ENCODE measurements around the gene ZNF664. TPM values are rescaled to one million over a fixed set of nuclear protein-coding genes. Genes with fewer than 3 reads are reported as not detected.
A peak's percentile ranks its signal among the peaks of the same experiment; 100 is the strongest.

The ZNF664 gene
- total and polyA plus RNA-seq, 2 of the 13 experiments (the other 11 are each of a cell fraction or from before 2014, with no cell fraction given) = 43.9 to 56.5 TPM

DNA sequence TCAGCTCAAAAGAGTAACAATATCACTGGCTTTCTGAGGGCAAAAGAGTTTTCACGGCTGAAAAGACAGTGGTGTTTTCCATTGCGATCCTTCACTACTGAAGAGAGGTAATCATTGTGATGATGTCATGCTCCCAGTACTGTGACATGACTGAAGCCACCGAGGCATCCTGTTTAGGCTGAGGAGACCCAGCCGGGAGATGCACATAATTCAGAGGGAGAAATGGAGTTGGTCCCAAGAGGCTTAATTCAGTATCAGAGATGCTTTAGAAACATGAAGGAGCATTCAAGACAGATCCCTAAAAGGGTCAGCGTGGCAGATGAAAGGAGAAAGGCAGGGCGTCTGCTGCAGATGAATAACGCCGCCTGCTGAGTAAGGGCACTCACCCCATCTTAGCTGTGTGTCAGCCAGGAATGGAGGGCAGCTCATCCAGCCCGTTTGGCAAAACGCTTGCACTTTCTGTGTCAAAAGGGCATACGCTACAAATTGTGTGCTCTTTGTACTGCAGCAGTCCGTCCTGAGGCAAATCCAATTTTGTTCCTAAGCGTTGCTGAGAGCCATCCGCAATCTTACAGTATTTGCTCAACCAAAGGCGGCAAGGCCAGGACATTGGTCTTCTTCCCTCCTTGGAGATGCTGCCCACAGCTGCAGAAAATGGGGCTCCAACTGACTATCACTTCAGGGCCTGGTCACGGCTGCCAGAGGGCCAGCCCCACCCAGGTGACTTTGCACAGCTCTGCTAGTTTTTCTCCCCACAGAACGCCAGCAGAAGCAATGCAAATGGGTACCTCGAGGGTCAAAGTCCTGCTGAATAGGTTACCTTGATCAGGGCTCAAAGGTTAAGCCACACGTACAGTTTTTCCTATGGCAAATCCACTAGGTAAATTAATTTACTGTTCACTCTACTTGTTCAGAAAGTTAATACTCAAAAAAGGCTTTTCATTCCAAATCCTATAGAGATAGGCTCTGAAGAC, 23.9 kb upstream of the ZNF664 start (continued):
- TF ChIP-seq GZF1 (CRISPR knock-in tag; IDR thresholded peaks at IDR 0.05) = no peak
- TF ChIP-seq MED1 (CRISPR knock-in tag; IDR thresholded peaks at IDR 0.05) = 0 out of 2 replicates have a peak, but pooled peaks have one; percentile 19
- no peak for TF ChIP-seq REXO4 (CRISPR knock-in tag; IDR thresholded peaks at IDR 0.05; ENCODE audit: borderline replicate concordance)
- no peak for TF ChIP-seq JUN (CRISPR knock-in tag; IDR thresholded peaks at IDR 0.05)
- TF ChIP-seq SRF (IDR thresholded peaks at IDR 0.05; ENCODE audit: low read depth, low read length) = no peak
- no peak for TF ChIP-seq SNAI1 (CRISPR knock-in tag; IDR thresholded peaks at IDR 0.05; ENCODE audit: borderline replicate concordance)
- TF ChIP-seq ZNF713 (CRISPR knock-in tag; IDR thresholded peaks at IDR 0.05) = peak; percentile 72; the same call in 1 of the 2 replicates
- TF ChIP-seq, protein P1, sequence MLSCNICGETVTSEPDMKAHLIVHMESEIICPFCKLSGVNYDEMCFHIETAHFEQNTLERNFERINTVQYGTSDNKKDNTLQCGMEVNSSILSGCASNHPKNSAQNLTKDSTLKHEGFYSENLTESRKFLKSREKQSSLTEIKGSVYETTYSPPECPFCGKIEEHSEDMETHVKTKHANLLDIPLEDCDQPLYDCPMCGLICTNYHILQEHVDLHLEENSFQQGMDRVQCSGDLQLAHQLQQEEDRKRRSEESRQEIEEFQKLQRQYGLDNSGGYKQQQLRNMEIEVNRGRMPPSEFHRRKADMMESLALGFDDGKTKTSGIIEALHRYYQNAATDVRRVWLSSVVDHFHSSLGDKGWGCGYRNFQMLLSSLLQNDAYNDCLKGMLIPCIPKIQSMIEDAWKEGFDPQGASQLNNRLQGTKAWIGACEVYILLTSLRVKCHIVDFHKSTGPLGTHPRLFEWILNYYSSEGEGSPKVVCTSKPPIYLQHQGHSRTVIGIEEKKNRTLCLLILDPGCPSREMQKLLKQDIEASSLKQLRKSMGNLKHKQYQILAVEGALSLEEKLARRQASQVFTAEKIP (CRISPR knock-in tag; IDR thresholded peaks at IDR 0.05; ENCODE audit: borderline replicate concordance) = no peak
- TF ChIP-seq, protein P2, sequence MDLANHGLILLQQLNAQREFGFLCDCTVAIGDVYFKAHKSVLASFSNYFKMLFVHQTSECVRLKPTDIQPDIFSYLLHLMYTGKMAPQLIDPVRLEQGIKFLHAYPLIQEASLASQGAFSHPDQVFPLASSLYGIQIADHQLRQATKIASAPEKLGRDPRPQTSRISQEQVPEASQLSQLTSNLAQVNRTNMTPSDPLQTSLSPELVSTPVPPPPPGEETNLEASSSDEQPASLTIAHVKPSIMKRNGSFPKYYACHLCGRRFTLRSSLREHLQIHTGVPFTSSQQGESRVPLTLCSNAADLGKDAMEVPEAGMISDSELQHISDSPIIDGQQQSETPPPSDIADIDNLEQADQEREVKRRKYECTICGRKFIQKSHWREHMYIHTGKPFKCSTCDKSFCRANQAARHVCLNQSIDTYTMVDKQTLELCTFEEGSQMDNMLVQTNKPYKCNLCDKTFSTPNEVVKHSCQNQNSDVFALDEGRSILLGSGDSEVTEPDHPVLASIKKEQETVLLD (CRISPR knock-in tag; IDR thresholded peaks at IDR 0.05; ENCODE audit: low read depth) = no peak
- no peak for TF ChIP-seq SUZ12 (IDR thresholded peaks at IDR 0.05; ENCODE audit: low read depth, low read length)
- TF ChIP-seq ZNF224 (CRISPR knock-in tag; IDR thresholded peaks at IDR 0.05) = no peak
- TF ChIP-seq KMT2A (CRISPR knock-in tag; IDR thresholded peaks at IDR 0.05) = peak; percentile 36; the same call in 1 of the 2 replicates
- TF ChIP-seq SRSF9 (IDR thresholded peaks at IDR 0.05; ENCODE audit: borderline replicate concordance, insufficient read depth, low read depth, low read length, poor library complexity, severe bottlenecking) = no peak
- TF ChIP-seq, protein P3, sequence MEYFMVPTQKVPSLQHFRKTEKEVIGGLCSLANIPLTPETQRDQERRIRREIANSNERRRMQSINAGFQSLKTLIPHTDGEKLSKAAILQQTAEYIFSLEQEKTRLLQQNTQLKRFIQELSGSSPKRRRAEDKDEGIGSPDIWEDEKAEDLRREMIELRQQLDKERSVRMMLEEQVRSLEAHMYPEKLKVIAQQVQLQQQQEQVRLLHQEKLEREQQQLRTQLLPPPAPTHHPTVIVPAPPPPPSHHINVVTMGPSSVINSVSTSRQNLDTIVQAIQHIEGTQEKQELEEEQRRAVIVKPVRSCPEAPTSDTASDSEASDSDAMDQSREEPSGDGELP (IDR thresholded peaks at IDR 0.05; ENCODE audit: borderline replicate concordance, low read depth) = no peak
- TF ChIP-seq ZNF264 (CRISPR knock-in tag; IDR thresholded peaks at IDR 0.05) = no peak
